GM18861 (cell line): Measurements from ENCODE around the gene NACC2.

ENCODE experiments used
- ATAC-seq: cut with Tn5 transposase; IDR thresholded peaks from one replicate; pipeline ENCODE4 v1.9.1; 2021; ENCODE audit not compliant: unreplicated experiment

The NACC2 gene, protein sequence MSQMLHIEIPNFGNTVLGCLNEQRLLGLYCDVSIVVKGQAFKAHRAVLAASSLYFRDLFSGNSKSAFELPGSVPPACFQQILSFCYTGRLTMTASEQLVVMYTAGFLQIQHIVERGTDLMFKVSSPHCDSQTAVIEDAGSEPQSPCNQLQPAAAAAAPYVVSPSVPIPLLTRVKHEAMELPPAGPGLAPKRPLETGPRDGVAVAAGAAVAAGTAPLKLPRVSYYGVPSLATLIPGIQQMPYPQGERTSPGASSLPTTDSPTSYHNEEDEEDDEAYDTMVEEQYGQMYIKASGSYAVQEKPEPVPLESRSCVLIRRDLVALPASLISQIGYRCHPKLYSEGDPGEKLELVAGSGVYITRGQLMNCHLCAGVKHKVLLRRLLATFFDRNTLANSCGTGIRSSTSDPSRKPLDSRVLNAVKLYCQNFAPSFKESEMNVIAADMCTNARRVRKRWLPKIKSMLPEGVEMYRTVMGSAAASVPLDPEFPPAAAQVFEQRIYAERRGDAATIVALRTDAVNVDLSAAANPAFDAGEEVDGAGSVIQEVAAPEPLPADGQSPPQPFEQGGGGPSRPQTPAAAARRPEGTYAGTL

DNA sequence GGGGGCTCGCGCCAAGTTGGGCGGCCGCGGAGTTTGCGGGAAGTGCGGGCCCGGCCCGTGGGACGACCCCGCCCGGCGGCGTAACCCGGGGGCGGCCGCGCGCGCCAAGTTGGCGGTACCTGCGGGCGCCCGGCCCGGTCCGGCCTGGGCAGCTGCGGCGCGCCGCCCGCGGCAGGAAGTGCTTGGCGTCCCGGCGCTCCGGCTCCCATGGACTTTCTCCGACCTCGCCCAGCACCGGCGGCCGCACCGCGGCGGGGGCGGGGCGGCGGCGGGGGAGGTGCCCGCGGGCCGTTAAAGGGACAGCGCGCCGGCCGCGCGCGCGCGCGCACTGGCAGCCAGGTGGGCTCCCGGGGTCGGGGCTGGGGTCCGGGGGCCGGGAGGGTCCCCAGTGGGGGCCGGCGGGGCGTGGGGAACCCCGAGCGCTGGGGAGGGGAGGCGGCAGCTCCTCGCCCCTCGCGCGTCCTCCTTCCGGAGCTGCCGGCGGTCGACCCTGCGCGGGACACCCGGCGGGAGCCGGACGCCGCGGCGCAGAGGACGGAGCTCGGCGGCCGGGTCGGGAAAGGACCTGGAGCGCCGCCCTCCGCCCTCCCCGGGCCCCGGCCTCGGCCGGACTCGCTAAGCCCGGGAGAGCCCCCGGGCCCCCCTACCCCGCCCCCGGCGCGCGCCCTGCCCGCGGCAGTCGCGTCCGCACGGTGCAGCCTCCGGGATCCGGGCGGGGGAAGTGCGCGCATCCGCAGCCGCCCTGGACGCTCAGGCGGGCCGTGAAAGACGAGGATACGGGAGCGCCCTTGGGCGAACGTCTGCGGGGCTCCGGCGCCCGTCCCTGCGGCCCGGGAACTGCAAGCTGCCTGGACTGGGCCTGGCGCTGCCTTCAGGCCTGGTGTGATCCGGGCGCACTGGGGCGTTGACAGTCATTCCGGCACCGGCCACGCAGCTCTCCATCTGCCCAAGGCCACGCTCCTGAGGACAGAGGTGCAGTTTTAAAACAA lies at the start of gene NACC2:
Gene NACC2 (minus strand): TSS at position 220 of the 989 bp plus-strand sequence. CDS start 44,768 bp downstream, outside the sequence.
- ATAC-seq: no peak

DNA sequence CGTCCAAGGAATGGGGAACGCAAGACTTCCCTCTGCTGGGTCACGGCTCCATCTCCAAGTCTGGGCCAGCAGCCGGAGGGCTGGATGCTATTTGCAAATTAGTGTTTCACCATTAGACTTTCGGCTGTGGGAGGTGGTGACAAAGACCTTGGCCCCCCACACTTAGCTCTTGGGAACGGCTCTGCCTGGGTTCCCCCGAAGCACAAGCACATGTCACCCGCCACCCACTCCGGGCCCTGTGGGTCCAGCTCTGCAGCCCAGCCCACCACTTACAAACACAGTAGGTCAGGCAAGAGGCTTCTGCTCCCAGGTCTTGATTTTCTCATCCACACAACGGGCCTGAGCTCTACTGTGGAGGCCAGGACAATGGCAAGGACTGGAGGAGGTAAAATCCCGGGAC lies 49.4 kb upstream of the NACC2 start:
- no peak for ATAC-seq

DNA sequence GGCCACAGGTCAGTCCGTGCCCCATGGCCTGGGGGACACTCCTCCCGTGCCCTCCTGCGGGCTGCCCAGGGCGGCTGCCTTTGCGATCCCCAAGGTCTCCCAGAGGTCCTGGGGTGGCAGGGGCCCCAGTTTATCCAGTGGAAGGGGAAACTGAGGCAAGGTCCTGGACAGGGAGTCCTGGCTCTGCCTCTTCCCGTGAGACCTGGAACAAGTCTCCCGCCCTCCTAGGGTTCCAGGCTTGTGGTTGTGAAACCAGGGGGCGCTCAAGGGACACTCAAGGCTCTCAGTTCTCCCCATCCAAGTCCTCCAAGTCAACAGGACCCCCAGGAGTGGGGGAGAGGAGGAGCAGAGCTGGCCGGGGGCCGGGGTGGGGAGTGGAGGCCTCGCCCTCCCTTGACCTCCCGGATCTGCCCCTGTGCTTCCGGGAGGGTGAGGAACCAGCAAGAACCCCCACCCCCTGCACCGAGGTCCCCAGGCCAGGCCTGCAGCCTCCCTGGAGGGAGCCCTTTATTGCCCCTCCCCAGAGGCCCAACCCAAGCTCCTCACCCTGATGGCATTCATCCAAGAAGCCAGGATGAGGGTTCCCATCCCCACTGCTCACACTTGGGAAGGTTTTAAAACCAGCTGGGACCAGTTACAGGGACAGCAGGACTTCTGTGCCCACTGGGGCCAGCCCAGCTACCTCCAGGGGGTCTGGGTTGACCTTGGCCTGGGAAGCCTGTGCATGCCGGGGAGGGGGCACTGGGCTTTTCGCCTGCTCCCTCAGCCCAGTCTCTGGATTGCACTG lies 48.3 kb upstream of the NACC2 start:
- no peak for ATAC-seq

DNA sequence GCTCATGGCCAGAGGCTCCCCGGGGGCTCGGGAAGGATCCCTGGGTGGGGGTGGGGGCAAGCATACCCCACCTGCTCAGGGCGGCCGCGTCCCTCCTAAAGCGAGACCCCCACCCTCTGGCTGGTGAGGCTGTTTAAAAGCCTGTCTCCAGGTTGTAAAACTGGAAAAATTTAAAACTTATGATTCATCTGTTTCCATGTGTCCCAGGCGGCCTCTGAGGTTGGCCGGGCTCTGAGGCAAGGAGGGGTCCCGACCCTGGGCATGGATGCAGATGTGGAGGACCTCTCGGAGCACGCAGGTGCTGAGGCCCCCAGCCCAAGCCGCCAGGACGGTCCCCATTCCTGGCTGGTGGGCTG lies 47.7 kb upstream of the NACC2 start:
- ATAC-seq: no peak

DNA sequence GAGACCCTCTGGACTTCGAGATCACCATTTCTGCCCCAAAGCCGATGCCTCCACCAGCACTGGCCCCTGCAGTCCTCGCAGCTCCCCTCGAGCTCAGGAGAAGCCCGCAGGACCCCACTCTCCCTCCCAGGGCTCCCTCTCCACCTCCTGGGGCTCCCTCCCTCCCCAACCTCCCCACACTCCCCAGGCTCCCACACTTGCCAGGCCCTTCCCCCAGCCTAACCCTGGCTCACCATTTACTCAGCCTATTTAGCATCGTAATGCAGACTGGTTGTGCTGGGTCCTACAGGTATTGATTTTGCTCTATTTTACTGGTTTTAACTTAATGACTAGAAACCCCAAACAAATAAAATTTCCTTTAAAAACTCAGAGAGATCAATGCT lies 47.3 kb upstream of the NACC2 start:
- ATAC-seq: no peak

DNA sequence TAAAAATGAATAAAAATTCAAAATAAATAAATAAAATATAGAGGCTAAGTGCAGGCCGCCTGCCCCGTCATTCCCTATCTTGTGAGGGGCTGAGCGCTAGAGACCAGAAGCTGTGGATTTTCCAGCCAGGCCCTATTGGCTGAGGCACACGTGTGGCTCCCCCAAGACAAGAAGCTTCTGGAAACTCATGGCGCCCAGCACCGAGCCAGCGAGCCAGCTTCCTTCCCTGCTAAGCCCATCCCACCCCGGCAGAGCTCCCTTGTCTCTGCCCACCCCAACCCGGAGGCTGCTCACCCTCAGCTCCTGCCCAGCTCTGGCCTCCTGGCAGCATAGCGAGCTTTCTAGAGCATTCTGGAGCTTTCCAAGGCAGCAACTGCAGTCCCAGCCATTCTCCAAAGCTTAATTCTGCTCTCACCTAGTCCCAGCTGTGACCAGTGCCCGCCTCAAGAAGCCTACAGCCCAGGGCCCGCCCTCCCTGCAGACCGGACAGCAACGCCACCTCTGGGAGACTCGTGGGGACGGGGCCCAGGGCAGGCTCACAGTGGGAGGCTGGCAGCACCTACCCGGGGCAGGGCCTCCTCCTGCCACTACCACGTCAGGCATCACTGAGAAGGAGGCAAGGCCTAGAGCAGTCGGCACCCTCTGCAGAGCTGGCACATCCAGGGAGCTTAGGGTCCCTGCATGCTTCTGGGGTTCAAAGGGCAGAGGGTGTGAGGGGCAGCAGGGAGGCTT lies 46.8 kb upstream of the NACC2 start:
- no peak for ATAC-seq

DNA sequence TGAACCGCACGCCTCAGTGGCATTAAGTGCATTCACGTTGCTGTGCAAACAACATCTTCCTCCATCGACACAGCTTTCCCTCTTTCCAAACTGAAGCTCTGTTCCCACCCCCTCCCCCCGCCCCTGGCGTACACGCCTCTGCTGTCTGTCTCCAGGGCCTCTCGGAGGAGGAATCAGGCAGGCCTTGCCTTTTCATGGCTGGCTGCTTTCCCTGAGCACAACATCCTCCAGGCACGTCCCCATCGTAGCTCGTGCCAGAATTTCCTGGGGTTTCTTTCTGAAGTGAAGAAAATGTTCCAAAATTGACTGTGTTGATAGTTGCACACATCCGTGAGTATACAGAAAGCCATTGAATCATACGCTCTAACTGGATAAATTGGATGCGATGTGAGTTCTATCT lies 45.9 kb upstream of the NACC2 start:
- no peak for ATAC-seq

DNA sequence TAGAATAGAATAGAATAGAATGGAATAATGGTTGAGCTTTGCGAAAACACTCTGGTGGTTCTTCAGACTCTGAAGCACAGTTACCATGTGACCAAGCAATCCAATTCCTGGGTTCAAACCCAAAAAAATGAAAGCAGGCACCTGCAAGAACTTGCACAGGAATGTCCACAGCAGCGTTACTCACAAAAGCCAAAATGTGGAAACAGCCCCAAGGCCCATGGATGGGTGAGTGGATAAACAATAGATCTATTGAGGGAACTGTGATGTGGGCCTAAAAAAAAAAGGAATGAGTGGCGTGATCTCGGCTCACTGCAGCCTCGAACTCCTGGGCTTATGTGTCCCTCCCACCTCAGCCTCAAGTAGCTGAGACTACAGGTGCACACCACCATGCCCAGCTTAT lies 45.0 kb upstream of the NACC2 start:
- ATAC-seq: no peak

DNA sequence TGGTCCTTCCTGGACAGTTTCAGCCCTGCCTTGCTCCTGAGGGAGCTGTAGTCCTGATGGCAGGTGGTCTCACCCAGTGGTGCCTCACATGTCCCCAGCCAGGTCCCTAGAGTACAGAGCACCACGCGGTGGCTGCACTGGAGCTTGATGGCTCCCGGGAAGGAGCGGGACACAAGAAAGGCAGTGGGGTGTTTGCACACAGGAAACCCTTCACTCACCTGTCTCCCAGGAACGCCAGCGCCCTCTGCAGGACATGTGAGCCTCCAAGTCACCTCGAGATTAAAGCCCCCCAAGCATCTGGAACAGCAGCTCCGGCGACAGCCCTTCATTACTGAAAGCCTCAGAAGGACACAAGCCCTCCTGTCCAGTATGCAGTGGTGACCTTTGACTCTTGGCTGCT lies 43.5 kb upstream of the NACC2 start:
- ATAC-seq: no peak

DNA sequence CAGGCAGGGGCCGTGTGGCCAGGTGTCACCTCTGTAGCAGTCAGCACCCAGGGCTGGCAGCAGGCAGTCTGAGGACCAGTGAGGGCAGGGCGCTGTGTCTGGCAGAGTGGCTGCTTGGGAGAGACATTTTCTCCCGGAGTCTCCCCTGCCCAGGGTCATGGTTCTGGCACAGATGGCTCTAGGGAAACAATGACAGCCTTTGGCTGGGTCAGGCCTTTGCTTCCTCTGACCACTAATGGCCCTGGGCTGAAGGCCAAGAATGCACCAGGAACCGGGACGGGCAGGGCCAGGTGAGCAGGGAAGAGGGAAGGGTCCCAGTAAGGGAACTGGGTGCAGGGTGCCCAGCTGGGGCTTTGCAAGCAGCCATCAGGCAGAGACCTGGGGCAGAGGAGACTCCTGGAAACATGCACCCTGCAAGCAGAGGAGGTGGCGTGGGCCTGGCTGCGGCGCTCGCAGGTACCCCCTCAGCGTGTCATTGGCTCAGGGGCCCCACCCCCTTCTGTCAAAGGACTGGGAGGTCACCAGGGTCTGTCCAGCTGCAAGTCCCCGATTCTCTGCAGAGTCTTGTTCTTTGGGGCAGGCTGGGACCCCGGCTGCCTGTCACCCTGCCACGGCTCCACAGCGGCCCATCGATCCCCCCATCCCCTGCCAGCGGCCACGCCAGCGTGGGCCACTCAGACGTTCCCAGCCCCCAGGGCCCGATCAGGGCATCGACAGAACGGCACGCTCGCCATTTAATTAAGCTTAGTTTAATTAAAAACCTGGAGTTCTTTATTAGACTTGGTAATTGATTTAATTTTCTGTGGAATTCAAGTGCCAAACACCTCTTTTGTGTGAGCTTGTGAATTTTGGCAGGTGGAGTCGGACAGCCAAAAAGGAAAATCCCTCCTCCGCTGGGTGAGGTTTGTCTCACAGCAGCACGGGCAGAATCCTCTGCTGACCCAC lies 42.5 kb upstream of the NACC2 start:
- no peak for ATAC-seq

DNA sequence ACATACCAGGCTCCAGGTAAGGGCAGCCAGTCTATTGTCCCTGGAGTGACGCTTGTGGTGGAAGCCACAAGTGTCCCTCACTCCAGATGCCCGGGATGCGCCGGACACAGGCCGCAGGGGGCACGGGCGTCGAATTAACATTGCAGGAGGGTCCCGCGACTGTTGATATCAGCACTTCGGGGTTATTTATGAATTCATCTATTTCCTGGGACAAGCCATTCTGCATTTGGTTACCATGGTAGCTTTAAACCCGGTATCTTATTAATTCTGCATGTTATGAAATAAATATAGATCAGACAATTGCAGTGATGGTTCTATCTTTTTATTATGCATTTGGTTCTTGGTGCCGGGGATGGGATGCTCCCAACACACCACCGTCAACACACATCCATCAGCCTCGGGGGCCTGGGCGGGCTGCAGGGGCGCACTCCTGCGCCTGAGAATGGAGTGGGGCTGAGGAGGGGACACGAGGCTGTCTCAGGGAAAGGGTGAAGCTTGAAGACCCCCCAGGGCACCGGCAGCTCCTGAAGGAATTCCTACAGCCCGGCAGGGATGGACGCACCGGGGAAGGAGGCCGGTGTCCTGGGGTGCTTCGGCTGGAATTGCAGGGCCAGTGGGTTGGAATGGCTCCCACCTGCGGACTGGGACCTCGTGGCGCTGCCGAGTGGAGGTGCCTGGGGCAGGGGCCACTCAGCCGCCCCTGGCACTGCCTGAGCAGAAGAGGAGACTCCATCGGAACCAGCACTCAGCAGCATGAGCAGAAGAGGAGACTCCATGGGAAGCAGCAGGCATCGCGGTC lies 41.2 kb upstream of the NACC2 start:
- no peak for ATAC-seq

DNA sequence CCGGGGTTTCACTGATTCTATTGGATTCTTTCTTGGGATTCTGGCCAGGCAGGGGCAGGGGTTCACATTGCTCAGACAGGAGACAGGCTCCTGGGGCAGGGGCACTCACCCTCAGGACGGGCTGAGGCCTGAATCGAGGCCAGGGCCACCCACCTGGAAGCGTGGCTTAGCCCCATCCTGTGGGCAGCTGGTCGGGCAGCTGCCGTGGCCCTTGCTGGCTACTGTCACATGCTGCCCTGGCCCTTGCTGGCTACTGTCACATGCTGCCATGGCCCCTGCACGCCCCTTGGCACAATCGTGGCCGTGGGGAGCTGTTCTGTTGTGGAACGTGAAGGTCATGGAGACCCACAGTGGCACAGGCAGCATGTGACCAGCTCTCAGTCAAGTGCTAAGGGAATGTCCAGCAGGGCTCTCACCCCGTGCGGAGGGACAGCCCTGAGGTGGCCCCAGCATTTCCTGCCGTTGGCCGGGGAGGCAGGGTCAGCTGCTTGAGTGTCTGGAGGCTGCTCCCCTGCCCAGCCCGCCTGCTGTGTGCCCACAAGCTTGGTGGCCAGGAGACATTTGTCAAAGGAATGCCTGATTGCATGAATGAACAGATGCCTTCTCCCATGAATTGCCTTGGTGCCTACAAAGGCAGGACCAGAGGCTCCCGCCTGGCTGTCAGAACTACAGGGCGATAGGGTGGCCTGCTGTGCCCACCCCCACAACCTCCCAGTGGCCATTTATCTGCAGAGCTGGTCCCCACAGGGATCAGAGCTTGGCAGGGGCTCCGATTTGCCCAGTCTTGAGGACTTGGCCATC lies 40.4 kb upstream of the NACC2 start:
- no peak for ATAC-seq

DNA sequence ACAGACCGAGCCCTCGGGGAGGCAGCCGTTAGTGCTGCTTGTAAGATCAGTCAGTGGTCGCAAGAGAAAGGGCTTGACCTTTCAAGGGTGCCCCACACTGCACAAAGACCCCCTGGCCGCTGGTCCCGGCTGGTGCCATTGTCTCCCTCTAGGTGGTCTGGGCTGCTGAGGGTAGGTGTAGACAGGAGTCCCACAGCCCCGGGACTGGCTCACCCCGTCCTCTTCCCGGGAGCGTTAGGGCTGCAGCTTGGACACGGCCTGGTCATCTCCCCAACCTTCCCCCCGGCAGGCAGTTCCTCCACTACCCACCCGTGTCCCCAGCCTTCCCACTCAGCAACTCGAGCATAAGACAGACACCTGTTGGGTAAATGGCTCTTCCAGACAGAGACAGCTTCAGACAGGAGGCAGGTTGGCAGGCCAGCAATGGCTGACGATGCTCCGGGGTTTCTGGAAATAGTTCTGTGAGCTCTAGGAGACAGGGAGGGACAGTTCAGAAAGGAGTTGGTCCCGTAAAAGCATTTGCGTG lies 38.9 kb upstream of the NACC2 start:
- no peak for ATAC-seq

DNA sequence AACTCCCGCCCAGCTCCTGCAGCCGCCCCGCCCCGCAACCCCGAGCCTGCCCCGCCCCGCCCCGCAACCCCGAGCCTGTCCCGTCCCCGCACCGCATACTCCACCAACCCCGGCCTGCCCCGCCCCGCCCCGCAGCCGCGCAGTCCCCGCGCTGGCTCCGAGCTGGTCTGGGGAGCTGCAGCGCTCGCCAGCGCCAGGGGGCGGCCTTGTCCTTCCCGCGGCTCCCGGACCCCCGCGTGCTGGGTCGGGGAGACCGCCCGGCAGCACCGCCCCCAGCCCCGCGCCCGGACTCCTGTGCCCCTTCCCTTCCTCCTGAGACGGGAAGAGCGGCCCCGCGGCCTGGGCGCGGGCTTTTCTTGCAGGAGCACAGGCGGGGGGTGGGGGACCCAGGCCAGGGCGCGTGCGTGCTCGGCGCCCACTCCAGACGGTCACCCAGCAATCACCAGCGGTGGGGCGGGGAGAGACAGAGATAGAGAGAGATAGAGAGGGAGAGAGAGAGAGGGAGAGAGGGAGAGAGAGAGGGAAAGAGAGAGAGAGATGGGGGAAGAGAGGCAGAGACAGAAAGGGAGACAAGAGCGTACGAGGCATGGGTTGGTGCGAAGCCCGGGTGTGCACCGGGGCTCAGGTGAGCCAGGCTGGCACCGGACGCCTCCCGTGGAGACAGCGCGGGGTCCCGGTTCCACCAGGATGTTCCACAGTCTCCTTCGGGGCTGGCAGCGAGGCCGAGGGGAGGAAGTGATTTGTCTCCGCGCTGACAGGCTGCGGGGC lies 38.3 kb upstream of the NACC2 start:
- ATAC-seq: no peak

DNA sequence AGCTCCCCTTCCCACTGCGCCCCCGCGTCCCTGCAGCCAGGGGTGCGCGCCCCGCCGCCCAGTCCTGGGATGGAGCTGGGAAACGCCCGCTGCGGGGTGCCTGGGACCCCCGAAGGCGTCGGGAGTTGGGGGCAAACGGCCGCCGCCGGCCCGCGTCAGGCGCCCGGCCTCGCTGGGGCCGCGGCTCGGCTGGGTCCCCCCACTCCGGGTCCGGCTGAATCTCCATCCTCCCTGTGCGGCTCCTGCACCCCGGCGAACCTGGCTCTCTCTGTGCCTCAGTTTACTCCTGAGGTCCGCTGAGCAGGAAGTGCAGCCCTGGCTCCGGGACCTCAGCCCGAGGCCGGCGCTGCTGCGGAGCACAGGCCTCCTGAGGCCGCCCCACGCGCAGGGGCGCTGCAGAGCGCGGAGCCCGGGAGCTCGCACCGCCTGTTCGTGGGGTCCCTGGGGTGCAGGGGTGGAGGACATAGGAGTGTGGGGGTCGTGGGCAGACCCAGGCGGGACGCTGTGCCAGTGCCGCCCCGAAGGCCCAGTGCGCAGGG lies 37.5 kb upstream of the NACC2 start:
- no peak for ATAC-seq
